Ramos (cell line): ENCODE data around the gene GPR183.
"Not testable (repeated sequence)": the region's sequence is repeated elsewhere in the genome, so short reads cannot be mapped to it uniquely, and the experiment has no call there.

ENCODE experiments used
- in situ Hi-C: fragments of 300-500 bp; cut with MboI; formaldehyde crosslinking; loops from one replicate; pipeline ENCODE4 v1.14.3; 2022; ENCODE audit warnings: low sequenced_read_pairs; ENCODE audit not compliant: unreplicated experiment

GPR183 gene

DNA sequence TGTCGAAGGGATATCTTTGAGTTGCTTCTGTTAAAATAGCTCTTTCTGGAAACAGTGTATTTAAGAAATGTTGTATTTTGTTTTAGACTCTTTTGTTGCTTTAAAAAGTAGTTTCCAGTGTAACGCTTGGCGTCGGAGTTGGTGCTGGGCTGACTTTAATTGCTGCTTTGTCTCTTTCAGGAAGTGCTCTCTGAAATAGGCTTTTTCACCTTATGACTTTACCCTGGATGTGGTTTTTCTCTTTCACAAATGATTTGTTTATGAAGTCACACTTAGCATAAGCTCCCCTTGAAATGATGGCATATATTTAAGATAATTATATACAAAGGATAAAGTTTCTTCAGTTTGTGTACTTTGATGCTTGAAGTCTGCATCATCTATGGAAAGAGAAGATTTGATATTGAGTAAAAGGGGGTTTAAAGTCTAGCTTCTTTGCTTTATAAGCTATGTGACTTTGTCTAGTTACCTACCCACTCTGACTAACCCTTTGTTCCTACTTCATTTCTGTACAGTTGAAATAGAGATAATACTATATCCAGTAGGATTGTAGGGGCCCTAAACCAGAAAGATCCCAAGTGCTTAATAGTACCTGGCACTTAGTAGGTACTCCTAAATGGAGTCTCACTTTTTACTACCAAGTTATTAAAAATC, 48.9 kb downstream of the GPR183 start, which contains the start of gene GPR18:
Gene GPR18, minus strand, starts transcription at position 170 of the 651 bp plus-strand sequence. CDS start 2,507 bp downstream, outside the sequence.
- in situ Hi-C loops, result no loop called here

DNA sequence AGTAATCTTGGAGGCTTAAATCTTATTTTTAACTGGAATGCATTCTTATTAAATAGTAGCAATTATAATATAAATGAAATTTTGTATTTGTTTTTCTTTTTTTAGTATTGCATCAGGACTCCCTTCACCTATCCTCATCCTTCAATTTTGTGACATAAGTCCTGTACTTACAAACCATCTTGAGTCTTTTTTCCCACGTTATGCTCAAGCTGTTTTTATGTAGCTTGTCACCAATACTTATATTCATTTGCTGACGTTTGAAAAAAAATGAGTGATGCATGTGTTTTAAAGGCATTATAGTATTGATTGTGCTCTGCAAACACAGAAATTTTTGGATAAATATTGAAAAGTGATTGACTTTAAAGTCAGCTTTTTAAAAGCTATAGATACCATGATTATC, 49.9 kb downstream of the GPR183 start:
- in situ Hi-C loops, result no loop called here

DNA sequence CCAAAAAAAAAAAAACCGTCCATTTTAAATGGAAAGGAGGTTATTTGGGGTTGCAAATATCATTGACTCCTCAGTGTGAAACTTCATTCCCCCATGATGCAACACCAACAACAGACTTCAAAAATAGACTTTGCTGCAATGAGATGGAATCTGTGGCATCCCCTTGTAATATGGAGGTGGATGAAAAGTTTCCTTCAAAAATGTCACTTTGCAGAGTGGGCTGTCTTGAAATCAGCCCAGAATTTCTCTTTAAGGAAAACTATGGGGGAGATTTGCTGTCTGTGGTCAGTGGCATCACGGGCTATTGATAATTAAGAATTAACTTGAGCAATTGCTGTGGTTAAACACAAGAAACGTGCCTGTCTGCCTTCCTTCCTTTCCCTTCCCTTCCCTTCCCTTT, 50.5 kb downstream of the GPR183 start:
- in situ Hi-C loops, result no loop called here

DNA sequence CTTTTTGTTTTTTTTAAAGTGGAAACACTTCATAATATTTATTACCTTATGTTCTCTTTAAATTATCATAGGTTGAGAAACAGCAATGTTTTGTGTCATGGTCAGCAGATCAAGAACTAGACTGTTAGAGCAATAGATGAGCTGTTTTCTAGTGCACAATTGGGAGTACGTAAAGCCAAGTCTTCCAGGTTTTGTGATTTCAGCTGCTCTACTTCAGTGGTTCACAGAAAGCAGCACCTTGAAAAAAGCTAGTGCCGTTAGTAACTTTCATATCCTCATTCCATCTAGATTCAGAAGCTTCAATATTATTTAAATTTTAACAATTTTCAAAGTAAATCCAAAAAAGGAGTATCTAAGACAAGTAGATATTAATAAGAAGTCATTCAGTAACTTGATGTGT, 50.9 kb downstream of the GPR183 start:
- in situ Hi-C loops, result no loop called here

DNA sequence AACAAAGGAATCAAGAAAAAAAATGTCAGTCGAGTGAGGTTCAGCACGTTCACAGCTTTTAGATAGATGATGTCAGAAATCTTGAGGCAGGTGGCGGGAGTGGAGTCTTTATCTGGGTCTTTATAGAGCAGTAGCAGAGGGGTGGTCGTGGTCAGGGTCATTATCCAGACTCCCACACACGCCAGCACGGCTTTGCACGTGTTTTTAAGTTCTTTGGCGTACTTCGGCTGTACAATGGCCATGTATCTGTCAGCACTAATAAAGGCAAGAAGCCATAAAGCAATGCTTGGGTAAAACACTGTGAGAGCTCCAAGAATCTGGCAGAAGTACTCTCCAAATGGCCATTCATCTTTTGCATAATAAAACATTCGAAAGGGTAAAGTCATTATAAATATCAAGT, 51.9 kb downstream of the GPR183 start:
- in situ Hi-C loops, result no loop called here

DNA sequence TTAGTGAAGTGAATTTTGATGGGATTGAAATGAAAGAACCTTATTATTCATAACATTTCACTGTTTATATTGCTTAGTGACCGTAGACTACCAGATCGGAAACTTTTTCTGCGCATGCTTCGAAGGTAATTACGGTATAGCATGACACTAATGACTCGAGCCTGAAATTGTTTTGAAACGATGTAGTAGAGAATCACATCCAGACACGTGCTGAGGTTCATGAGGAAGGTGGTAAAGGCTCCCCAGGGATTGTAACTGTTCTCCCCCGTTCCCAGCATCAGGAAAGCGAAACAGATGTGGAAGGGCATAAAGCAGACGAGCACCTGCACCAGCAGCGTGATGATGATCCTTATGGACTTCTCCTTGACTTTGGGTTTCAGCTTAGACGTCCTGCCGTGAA, 52.4 kb downstream of the GPR183 start:
- in situ Hi-C loops, result no loop called here

DNA sequence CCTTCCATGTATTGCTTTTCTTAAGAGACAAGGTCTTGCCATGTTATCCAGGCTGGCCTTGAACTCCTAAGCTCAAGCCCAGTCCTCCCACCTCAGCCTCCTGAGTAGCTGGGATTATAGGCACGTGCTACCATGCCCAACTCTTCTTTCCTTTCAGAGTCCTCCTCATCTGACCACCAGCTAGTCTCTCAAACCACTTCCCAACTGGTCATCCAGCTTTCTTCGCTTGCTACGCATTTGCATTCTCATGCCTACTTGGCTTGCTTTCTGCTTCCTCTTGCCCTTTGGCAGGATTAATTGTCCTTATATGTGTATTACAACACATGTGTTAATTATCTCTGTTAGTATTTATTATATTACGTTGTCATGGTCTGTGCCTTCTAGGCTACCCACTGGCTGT, 55.3 kb downstream of the GPR183 start:
- in situ Hi-C loops, result no loop called here

DNA sequence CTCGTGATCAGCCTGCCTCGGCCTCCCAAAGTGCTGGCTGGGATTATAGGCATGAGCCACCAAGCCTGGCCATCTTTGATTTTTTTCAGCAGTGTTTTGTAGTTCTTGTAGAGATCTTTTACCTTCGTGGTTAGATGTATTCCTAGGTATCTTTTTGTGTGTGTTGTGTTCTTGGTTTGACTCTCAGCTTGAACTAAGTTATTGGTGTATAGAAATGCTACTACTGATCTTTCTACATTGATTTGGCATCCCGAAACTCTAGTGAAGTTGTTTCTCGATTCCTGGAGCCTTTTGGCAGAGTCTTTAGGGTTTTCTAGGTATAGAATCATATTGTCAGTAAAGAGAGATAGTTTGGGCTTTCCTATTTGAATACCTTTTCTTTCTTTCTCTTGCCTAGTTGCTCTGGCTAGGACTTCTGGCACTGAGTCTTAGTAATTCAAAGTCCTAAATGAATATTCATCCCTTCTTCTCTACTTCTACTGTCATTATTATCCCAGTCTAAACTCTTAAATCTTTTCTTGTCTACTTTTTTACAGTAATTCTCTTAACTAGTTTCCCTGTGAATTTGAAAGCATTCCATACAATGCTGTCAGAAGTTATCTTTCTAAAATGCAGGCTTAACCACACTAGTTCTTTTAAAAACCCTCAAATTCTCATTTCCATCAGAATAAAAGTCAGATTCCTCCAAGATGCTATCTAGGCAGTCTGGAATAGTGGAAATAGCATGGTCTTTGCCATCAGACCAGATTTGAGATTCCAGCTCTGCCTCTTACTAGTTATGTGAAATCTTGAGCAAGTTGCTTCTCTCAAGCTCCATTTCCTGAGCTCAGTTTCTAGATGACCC, 56.0 kb downstream of the GPR183 start:
- in situ Hi-C loops, result no loop called here

DNA sequence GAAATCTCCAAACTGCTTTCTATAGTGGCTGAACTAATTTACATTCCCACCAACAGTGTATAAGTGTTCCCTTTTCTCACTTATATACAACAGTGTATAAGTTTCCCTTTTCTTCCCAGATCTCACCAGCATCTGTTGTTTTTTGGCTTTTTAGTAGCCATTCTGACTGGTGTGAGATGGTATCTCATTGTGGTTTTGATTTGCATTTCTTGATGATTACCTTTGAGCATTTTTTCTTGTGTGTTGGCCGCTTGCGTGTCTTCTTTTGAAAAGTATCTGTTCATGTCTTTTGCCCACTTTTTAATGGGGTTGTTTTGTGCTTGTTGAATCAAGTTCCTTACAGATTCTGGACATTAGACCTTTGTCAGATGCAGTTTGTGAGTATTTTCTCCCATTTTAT, 57.6 kb downstream of the GPR183 start:
- in situ Hi-C loops, result not testable (repeated sequence)

DNA sequence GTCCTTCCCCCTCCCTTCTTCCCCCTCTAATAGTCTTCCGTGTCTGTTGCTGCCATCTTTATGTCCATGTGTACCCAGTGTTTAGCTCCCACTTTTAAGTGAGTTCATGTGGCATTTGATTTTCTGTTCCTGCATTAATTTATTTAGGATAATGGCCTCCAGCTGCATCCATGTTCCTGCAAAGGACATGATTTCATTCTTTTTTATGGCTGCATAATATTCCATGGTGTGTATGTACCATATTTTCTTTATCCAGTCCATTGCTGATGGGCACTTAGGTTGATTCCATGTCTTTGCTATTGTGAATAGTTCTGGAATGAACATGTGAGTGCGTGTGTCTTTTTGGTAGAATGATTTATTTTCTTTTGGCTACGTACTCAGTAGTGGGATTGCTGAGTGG, 58.0 kb downstream of the GPR183 start:
- in situ Hi-C loops, result not testable (repeated sequence)

DNA sequence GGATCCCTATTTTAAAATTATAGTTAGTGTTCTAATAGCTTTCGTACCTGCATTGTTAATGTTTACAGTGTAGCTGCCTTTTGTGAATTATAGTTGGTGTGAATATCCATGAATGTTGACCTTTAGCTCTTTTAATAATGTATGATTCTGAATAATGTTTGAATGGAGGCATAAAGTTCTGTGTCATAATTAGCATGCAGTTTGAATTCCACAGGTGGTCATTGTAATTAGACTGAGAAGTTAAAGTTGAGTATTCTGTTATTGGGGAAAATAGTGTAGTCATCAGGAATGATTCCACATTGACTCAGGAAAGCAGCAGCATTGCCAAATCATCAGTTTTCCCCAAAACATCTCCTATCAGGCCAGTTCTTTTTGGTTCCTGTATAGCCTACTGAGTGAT, 61.1 kb downstream of the GPR183 start:
- in situ Hi-C loops, result no loop called here
